Measurements from ENCODE around the gene CAMK2D.

The CAMK2D gene

DNA sequence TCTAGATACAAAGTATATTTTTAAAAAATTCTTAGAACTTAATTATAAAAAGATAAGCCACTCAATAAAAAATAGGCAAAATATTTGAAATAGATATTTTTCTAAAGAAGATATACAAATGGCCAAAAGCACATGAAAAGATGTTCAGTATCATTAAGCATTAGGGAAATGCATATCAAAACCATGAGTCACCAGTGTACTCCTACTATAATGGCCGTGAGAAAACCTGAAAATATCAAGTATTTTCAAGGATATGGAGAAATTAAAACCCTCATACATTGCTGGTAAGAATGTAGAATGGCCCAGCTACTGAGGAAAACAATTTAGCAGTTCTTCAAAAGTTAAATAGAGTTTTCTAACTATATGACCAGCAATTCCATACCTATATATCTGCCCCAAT lies 337.9 kb downstream of the CAMK2D start:
- TF ChIP-seq, protein P1, sequence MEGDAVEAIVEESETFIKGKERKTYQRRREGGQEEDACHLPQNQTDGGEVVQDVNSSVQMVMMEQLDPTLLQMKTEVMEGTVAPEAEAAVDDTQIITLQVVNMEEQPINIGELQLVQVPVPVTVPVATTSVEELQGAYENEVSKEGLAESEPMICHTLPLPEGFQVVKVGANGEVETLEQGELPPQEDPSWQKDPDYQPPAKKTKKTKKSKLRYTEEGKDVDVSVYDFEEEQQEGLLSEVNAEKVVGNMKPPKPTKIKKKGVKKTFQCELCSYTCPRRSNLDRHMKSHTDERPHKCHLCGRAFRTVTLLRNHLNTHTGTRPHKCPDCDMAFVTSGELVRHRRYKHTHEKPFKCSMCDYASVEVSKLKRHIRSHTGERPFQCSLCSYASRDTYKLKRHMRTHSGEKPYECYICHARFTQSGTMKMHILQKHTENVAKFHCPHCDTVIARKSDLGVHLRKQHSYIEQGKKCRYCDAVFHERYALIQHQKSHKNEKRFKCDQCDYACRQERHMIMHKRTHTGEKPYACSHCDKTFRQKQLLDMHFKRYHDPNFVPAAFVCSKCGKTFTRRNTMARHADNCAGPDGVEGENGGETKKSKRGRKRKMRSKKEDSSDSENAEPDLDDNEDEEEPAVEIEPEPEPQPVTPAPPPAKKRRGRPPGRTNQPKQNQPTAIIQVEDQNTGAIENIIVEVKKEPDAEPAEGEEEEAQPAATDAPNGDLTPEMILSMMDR (IDR thresholded peaks at IDR 0.05; ENCODE audit: borderline replicate concordance, extremely low read depth, low read length, poor library complexity, severe bottlenecking), result no peak
- no peak for TF ChIP-seq EZH2 (IDR thresholded peaks at IDR 0.05; ENCODE audit: borderline replicate concordance, low read depth, low read length, severe bottlenecking)
- H3K4me3 ChIP-seq (ENCODE audit: low read depth in 1 of 2, low read length in 2 of 2), result no peak overlapping the region
- no peaks in the 10 kb centered on the region for H3K36me3 ChIP-seq (ENCODE audit: insufficient read depth, low read length)
- no peak overlapping the region for H3K4me2 ChIP-seq (ENCODE audit: insufficient read depth, low read length)
- H3K9ac ChIP-seq (ENCODE audit: low read depth, low read length), result no peak overlapping the region
- no peaks in the 10 kb centered on the region for H3K9me3 ChIP-seq (ENCODE audit: insufficient read depth, low read length, severe bottlenecking)
- ATAC-seq (ENCODE audit: insufficient read depth, low read depth) (no peak), DNase-seq (no peak)
- no peak overlapping the region for H3K27ac ChIP-seq (ENCODE audit: low read length)
- H3K79me2 ChIP-seq (ENCODE audit: insufficient read depth, low read length), result no peaks in the 10 kb centered on the region
- no peaks in the 10 kb centered on the region for H4K20me1 ChIP-seq (ENCODE audit: insufficient read depth, low read length)
- no peaks in the 10 kb centered on the region for H3K4me1 ChIP-seq (ENCODE audit: insufficient read depth, low read length)
- H2AFZ ChIP-seq (ENCODE audit: low read depth, low read length), result no peak overlapping the region
- no peaks in the 10 kb centered on the region for H3K27me3 ChIP-seq (ENCODE audit: insufficient read depth, low read length, poor library complexity)

- ATAC-seq (ENCODE audit: insufficient read depth, low read depth), result no peak
- Histone ChIP-seq H3K79me2 (ENCODE audit: insufficient read depth, low read length) (no peaks in the 10 kb centered on the region), H3K4me1 (ENCODE audit: insufficient read depth, low read length) (no peaks in the 10 kb centered on the region), H3K27me3 (ENCODE audit: insufficient read depth, low read length, poor library complexity) (no peaks in the 10 kb centered on the region), H4K20me1 (ENCODE audit: insufficient read depth, low read length) (no peaks in the 10 kb centered on the region), H2AFZ (ENCODE audit: low read depth, low read length) (no peak overlapping the region), H3K36me3 (ENCODE audit: insufficient read depth, low read length) (no peaks in the 10 kb centered on the region), H3K4me3 (ENCODE audit: low read depth in 1 of 2, low read length in 2 of 2) (no peak overlapping the region), H3K4me2 (ENCODE audit: insufficient read depth, low read length) (no peak overlapping the region), H3K9ac (ENCODE audit: low read depth, low read length) (no peak overlapping the region), H3K9me3 (ENCODE audit: insufficient read depth, low read length, severe bottlenecking) (no peaks in the 10 kb centered on the region), H3K27ac (ENCODE audit: low read length) (no peak overlapping the region)
- TF ChIP-seq EZH2 (IDR thresholded peaks at IDR 0.05; ENCODE audit: borderline replicate concordance, low read depth, low read length, severe bottlenecking), result no peak
- TF ChIP-seq, protein P1 (IDR thresholded peaks at IDR 0.05; ENCODE audit: borderline replicate concordance, extremely low read depth, low read length, poor library complexity, severe bottlenecking), result no peak
- no peak for DNase-seq
Observed at GRCh38 chr4:113420938-113421337, 340.6 kb downstream of the CAMK2D start.

GRCh38 chr4:113419631-113420030 lies 341.9 kb downstream of the CAMK2D start:
- no peaks in the 10 kb centered on the region for H3K36me3 ChIP-seq (ENCODE audit: insufficient read depth, low read length)
- H3K9me3 ChIP-seq (ENCODE audit: insufficient read depth, low read length, severe bottlenecking), result no peaks in the 10 kb centered on the region
- no peak overlapping the region for H3K4me3 ChIP-seq (ENCODE audit: low read depth in 1 of 2, low read length in 2 of 2)
- no peak overlapping the region for H2AFZ ChIP-seq (ENCODE audit: low read depth, low read length)
- no peak overlapping the region for H3K9ac ChIP-seq (ENCODE audit: low read depth, low read length)
- no peak for DNase-seq
- ATAC-seq (ENCODE audit: insufficient read depth, low read depth), result no peak
- H3K27me3 ChIP-seq (ENCODE audit: insufficient read depth, low read length, poor library complexity), result no peaks in the 10 kb centered on the region
- no peak for TF ChIP-seq EZH2 (IDR thresholded peaks at IDR 0.05; ENCODE audit: borderline replicate concordance, low read depth, low read length, severe bottlenecking)
- TF ChIP-seq, protein P1 (IDR thresholded peaks at IDR 0.05; ENCODE audit: borderline replicate concordance, extremely low read depth, low read length, poor library complexity, severe bottlenecking), result no peak
- no peaks in the 10 kb centered on the region for H3K79me2 ChIP-seq (ENCODE audit: insufficient read depth, low read length)
- no peak overlapping the region for H3K27ac ChIP-seq (ENCODE audit: low read length)
- H4K20me1 ChIP-seq (ENCODE audit: insufficient read depth, low read length), result no peaks in the 10 kb centered on the region
- H3K4me2 ChIP-seq (ENCODE audit: insufficient read depth, low read length), result no peak overlapping the region
- no peaks in the 10 kb centered on the region for H3K4me1 ChIP-seq (ENCODE audit: insufficient read depth, low read length)

DNA sequence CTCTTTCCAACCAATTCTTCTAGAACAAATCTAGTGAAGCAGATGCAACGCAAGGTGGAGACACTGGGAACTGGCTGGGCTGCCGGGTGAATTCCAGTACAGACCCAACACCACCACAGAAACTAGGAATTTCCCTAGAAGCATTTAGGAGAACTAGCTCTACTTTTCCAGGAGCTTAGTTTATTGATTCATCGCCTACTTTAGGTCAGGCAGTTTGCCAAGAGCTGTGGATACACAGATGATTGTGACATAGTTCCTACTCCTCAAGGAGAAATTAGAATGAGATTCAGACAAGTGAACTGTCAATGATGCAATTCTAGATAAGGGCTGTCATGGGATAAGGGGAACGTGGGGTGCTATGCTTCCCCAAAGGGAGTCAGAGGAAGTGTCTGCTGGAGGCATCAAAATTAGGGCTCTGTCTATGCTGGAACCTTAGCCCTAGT lies 350.0 kb downstream of the CAMK2D start:
- Histone ChIP-seq H3K27ac (ENCODE audit: low read length) (no peak overlapping the region), H3K4me1 (ENCODE audit: insufficient read depth, low read length) (no peaks in the 10 kb centered on the region), H3K4me3 (ENCODE audit: low read depth in 1 of 2, low read length in 2 of 2) (no peak overlapping the region), H4K20me1 (ENCODE audit: insufficient read depth, low read length) (no peaks in the 10 kb centered on the region), H3K79me2 (ENCODE audit: insufficient read depth, low read length) (no peaks in the 10 kb centered on the region), H3K9me3 (ENCODE audit: insufficient read depth, low read length, severe bottlenecking) (no peaks in the 10 kb centered on the region), H2AFZ (ENCODE audit: low read depth, low read length) (no peak overlapping the region), H3K27me3 (ENCODE audit: insufficient read depth, low read length, poor library complexity) (peaks cover 14% of the 10 kb centered on the region), H3K36me3 (ENCODE audit: insufficient read depth, low read length) (no peaks in the 10 kb centered on the region), H3K9ac (ENCODE audit: low read depth, low read length) (no peak overlapping the region), H3K4me2 (ENCODE audit: insufficient read depth, low read length) (no peak overlapping the region)
- TF ChIP-seq, protein P1 (IDR thresholded peaks at IDR 0.05; ENCODE audit: borderline replicate concordance, extremely low read depth, low read length, poor library complexity, severe bottlenecking), result no peak
- TF ChIP-seq EZH2 (IDR thresholded peaks at IDR 0.05; ENCODE audit: borderline replicate concordance, low read depth, low read length, severe bottlenecking), result no peak
- no peak for ATAC-seq (ENCODE audit: insufficient read depth, low read depth)
- DNase-seq, result no peak

Data from DND-41 (cell line).